Measurements from ENCODE around the gene SOD1. TPM values are rescaled to one million over a fixed set of nuclear protein-coding genes. Genes with fewer than 3 reads are reported as not detected.

The SOD1 gene
- total RNA-seq, 1 donor from 2014 or later = 160 TPM

- Histone ChIP-seq H3K36me3 (no peaks in the 10 kb centered on the region), H3K27me3 (ENCODE audit: low read depth) (no peaks in the 10 kb centered on the region), H3K9me3 (no peaks in the 10 kb centered on the region), H3K4me3 (no peak overlapping the region), H3K27ac (no peak overlapping the region), H3K4me1 (no peaks in the 10 kb centered on the region)
- intact Hi-C loops (cut with DNase I) = no loop called here
- TF ChIP-seq CTCF (IDR thresholded peaks at IDR 0.05) = no peak
- ATAC-seq (no peak), DNase-seq (no peak)
Observed at GRCh38 chr21:31618696-31619430, 40.6 kb upstream of the SOD1 start.

DNA sequence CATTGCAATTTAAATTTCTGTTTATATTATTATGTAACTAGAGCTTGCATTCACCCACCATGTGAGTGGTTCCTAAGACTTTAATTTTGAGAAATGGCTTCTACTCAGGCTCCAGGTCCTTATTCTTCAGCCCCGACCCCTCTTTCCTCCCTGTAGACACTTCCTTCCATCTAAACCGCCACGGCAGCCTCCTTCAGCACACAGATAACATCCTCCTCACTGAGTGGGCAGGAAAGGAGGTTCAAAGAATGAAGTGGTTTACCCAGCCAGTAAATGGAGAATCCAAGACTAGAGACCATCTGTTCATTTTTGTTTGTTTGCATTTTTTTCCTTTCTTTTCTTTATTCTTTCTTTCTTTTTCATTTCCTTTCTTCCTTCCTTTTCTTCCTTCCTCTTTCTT lies 37.1 kb upstream of the SOD1 start:
- H3K27me3 ChIP-seq (ENCODE audit: low read depth) = no peaks in the 10 kb centered on the region
- no peaks in the 10 kb centered on the region for H3K9me3 ChIP-seq
- H3K27ac ChIP-seq = no peak overlapping the region
- no peaks in the 10 kb centered on the region for H3K4me1 ChIP-seq
- no peak for TF ChIP-seq CTCF (IDR thresholded peaks at IDR 0.05)
- DNase-seq = no peak
- ATAC-seq = no peak
- intact Hi-C loops (cut with DNase I) = no loop called here
- H3K4me3 ChIP-seq = no peak overlapping the region
- no peaks in the 10 kb centered on the region for H3K36me3 ChIP-seq

GRCh38 chr21:31623664-31624063 lies 35.8 kb upstream of the SOD1 start:
- H3K36me3 ChIP-seq = no peaks in the 10 kb centered on the region
- intact Hi-C loops (cut with DNase I) = no loop called here
- no peaks in the 10 kb centered on the region for H3K9me3 ChIP-seq
- DNase-seq (no peak), ATAC-seq (no peak)
- no peak overlapping the region for H3K27ac ChIP-seq
- no peak overlapping the region for H3K4me3 ChIP-seq
- no peak for TF ChIP-seq CTCF (IDR thresholded peaks at IDR 0.05)
- no peaks in the 10 kb centered on the region for H3K27me3 ChIP-seq (ENCODE audit: low read depth)
- H3K4me1 ChIP-seq = no peaks in the 10 kb centered on the region

- no peaks in the 10 kb centered on the region for H3K9me3 ChIP-seq
- intact Hi-C loops (cut with DNase I) = no loop called here
- ATAC-seq = no peak
Observed at GRCh38 chr21:31624181-31624580, 35.3 kb upstream of the SOD1 start.

DNA sequence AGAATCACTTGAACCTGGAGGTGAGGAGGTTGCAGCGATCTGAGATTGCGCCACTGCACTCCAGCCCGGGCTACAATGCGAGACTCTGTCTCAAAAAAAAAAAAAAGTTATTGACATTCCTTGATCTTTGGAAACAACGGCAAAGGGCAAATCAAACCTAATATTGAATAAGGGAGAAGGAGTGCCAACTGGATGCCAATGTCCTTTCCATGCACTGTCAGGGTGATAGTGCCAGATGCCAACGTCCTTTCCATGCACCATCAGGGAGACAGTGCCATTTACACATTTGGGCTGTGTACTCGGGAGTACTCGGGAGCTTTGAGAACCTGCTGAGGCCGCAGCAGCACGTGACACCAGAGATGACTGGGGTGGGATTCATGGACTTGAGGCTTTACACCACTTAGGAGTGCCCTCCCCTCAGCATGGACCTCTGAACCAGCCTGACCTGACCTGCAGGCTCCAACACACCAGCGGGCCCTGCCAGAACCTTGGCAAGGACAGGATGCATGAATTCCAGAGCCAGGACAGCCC lies 34.5 kb upstream of the SOD1 start:
- H3K9me3 ChIP-seq = no peaks in the 10 kb centered on the region
- no peaks in the 10 kb centered on the region for H3K27me3 ChIP-seq (ENCODE audit: low read depth)
- intact Hi-C loops (cut with DNase I) = no loop called here
- no peaks in the 10 kb centered on the region for H3K36me3 ChIP-seq
- no peaks in the 10 kb centered on the region for H3K4me1 ChIP-seq
- no peak for ATAC-seq
- H3K27ac ChIP-seq = no peak overlapping the region
- no peak for TF ChIP-seq CTCF (IDR thresholded peaks at IDR 0.05)
- H3K4me3 ChIP-seq = no peak overlapping the region
- no peak for DNase-seq

More at GRCh38 chr21:31624181-31624580, 35.3 kb upstream of the SOD1 start:
- Histone ChIP-seq H3K27ac (no peak overlapping the region), H3K4me3 (no peak overlapping the region), H3K27me3 (ENCODE audit: low read depth) (no peaks in the 10 kb centered on the region), H3K36me3 (no peaks in the 10 kb centered on the region), H3K4me1 (no peaks in the 10 kb centered on the region)
- TF ChIP-seq CTCF (IDR thresholded peaks at IDR 0.05) = no peak
- DNase-seq = no peak
